HEK293 (cell line): ENCODE results near the gene SPATA31C1.

ENCODE experiments used
- CTCF ChIA-PET: fragments of 350-600 bp; formaldehyde crosslinking; extraction: SDS; loops from one replicate; lab custom pipeline; 2021; ENCODE audit warnings: antibody characterized with exemption; lab: Yijun Ruan, JAX
- POLR2A ChIA-PET: fragments of 300-600 bp; formaldehyde crosslinking; extraction: SDS; loops from one replicate; lab custom pipeline; 2020; ENCODE audit warnings: antibody characterized with exemption, inconsistent platforms; lab: Yijun Ruan, JAX
- H3K27ac ChIP-seq: fragments of 200-500 bp; sonication (Bioruptor generic); 2 replicates; pipeline ENCODE4 v1.5.1; 2014; ENCODE audit warnings: low read depth, low read length, control low read depth, inconsistent platforms; ENCODE audit errors: extremely low read depth
- H3K36me3 ChIP-seq, 2 experiments: fragments of 200-500 bp in 1 of 2; sonication (Bioruptor generic) in 1 of 2; 1 replicate in 1 of 2; 2 replicates in 1 of 2; pipeline ENCODE4 v1.5.1; 2014 to 2017; ENCODE audit warnings: inconsistent platforms in 2 of 2, low read length in 2 of 2; ENCODE audit not compliant: control insufficient read depth in 2 of 2, insufficient read depth in 1 of 2
- H3K4me1 ChIP-seq: fragments of 200-500 bp; sonication (Bioruptor generic); 2 replicates; pipeline ENCODE4 v1.5.1; 2014; ENCODE audit warnings: mild to moderate bottlenecking, low read length, inconsistent platforms; ENCODE audit not compliant: control insufficient read depth, insufficient read depth
- H3K4me3 ChIP-seq: 2 replicates; pipeline ENCODE4 v1.5.1; 2011; ENCODE audit warnings: low read depth, mild to moderate bottlenecking, control low read depth, low read length, moderate library complexity
- H3K9me3 ChIP-seq: fragments of 200-500 bp; sonication (Bioruptor generic); 2 replicates; pipeline ENCODE4 v1.5.1; 2014; ENCODE audit warnings: low read depth, low read length, inconsistent platforms; ENCODE audit not compliant: control insufficient read depth, insufficient read depth
- BCL11B ChIP-seq: fragments of 450-650 bp; formaldehyde crosslinking; IDR thresholded peaks from 2 replicates; pipeline ENCODE4 v1.5.1; 2016; ENCODE audit warnings: low read depth, missing biosample characterization, missing genetic modification characterization
- GLIS1 ChIP-seq: fragments of 450-650 bp; formaldehyde crosslinking; IDR thresholded peaks from 2 replicates; pipeline ENCODE4 v1.5.1; 2016; ENCODE audit warnings: missing biosample characterization, missing genetic modification characterization
- GLIS2 ChIP-seq: fragments of 450-650 bp; formaldehyde crosslinking; IDR thresholded peaks from 2 replicates; pipeline ENCODE4 v1.5.1; 2016; ENCODE audit warnings: missing biosample characterization, missing genetic modification characterization
- KLF8 ChIP-seq: fragments of 450-650 bp; formaldehyde crosslinking; IDR thresholded peaks from 2 replicates; pipeline ENCODE4 v1.5.1; 2016; ENCODE audit warnings: missing biosample characterization, missing genetic modification characterization
- KLF9 ChIP-seq: fragments of 450-650 bp; formaldehyde crosslinking; IDR thresholded peaks from 2 replicates; pipeline ENCODE4 v1.5.1; 2016; ENCODE audit warnings: missing biosample characterization, missing genetic modification characterization, low read depth
- SCRT1 ChIP-seq: fragments of 450-650 bp; formaldehyde crosslinking; IDR thresholded peaks from 2 replicates; pipeline ENCODE4 v1.5.1; 2016; ENCODE audit warnings: missing biosample characterization, missing genetic modification characterization, borderline replicate concordance
- SETDB1 ChIP-seq: IDR thresholded peaks from one replicate; pipeline ENCODE4 v1.6.1; 2017; ENCODE audit warnings: mild to moderate bottlenecking, low read length, moderate library complexity, mixed read lengths; ENCODE audit not compliant: insufficient read length
- ZBTB21 ChIP-seq: fragments of 450-650 bp; formaldehyde crosslinking; IDR thresholded peaks from 2 replicates; pipeline ENCODE4 v1.5.1; 2017; ENCODE audit warnings: missing biosample characterization, missing genetic modification characterization
- ZNF121 ChIP-seq: fragments of 450-650 bp; formaldehyde crosslinking; IDR thresholded peaks from 2 replicates; pipeline ENCODE4 v1.5.1; 2016; ENCODE audit warnings: missing biosample characterization, missing genetic modification characterization
- ZNF132 ChIP-seq: fragments of 450-650 bp; formaldehyde crosslinking; IDR thresholded peaks from 2 replicates; pipeline ENCODE4 v1.5.1; 2017; ENCODE audit warnings: missing biosample characterization, missing genetic modification characterization, borderline replicate concordance
- ZNF133 ChIP-seq: fragments of 450-650 bp; formaldehyde crosslinking; IDR thresholded peaks from 2 replicates; pipeline ENCODE4 v1.5.1; 2016; ENCODE audit warnings: missing biosample characterization, missing genetic modification characterization
- ZNF138 ChIP-seq: fragments of 450-650 bp; formaldehyde crosslinking; IDR thresholded peaks from 2 replicates; pipeline ENCODE4 v1.5.1; 2016; ENCODE audit warnings: missing biosample characterization, missing genetic modification characterization, borderline replicate concordance
- ZNF23 ChIP-seq: fragments of 450-650 bp; formaldehyde crosslinking; IDR thresholded peaks from 2 replicates; pipeline ENCODE4 v1.5.1; 2016; ENCODE audit warnings: missing biosample characterization, missing genetic modification characterization, borderline replicate concordance
- ZNF26 ChIP-seq: fragments of 450-650 bp; formaldehyde crosslinking; IDR thresholded peaks from 2 replicates; pipeline ENCODE4 v1.5.1; 2016; ENCODE audit warnings: missing biosample characterization, missing genetic modification characterization
- ZNF292 ChIP-seq: fragments of 450-650 bp; formaldehyde crosslinking; IDR thresholded peaks from 2 replicates; pipeline ENCODE4 v1.5.1; 2016; ENCODE audit warnings: low read depth, missing biosample characterization, missing genetic modification characterization, borderline replicate concordance
- ZNF394 ChIP-seq: fragments of 450-650 bp; formaldehyde crosslinking; IDR thresholded peaks from 2 replicates; pipeline ENCODE4 v1.5.1; 2016; ENCODE audit warnings: missing biosample characterization, missing genetic modification characterization, mild to moderate bottlenecking, moderate library complexity, borderline replicate concordance
- ZNF426 ChIP-seq: fragments of 450-650 bp; formaldehyde crosslinking; IDR thresholded peaks from 2 replicates; pipeline ENCODE4 v1.5.1; 2017; ENCODE audit warnings: missing biosample characterization, missing genetic modification characterization, mild to moderate bottlenecking, inconsistent platforms, moderate library complexity
- ZNF449 ChIP-seq: fragments of 450-650 bp; formaldehyde crosslinking; IDR thresholded peaks from 2 replicates; pipeline ENCODE4 v1.5.1; 2017; ENCODE audit warnings: missing biosample characterization, mild to moderate bottlenecking, missing genetic modification characterization, moderate library complexity
- ZNF514 ChIP-seq: fragments of 450-650 bp; formaldehyde crosslinking; IDR thresholded peaks from 2 replicates; pipeline ENCODE4 v1.5.1; 2016; ENCODE audit warnings: missing biosample characterization, missing genetic modification characterization
- ZNF530 ChIP-seq: fragments of 450-650 bp; formaldehyde crosslinking; IDR thresholded peaks from 2 replicates; pipeline ENCODE4 v1.5.1; 2016; ENCODE audit warnings: low read depth, missing biosample characterization, missing genetic modification characterization
- ZNF549 ChIP-seq: fragments of 450-650 bp; IDR thresholded peaks from 2 replicates; pipeline ENCODE4 v1.5.1; 2018; ENCODE audit warnings: missing biosample characterization, missing genetic modification characterization, mild to moderate bottlenecking, inconsistent platforms, moderate library complexity
- ZNF560 ChIP-seq: fragments of 450-650 bp; formaldehyde crosslinking; IDR thresholded peaks from 2 replicates; pipeline ENCODE4 v1.5.1; 2017; ENCODE audit warnings: missing biosample characterization, missing genetic modification characterization, borderline replicate concordance
- ZNF585B ChIP-seq: fragments of 450-650 bp; formaldehyde crosslinking; IDR thresholded peaks from 2 replicates; pipeline ENCODE4 v1.5.1; 2016; ENCODE audit warnings: missing biosample characterization, missing genetic modification characterization
- ZNF623 ChIP-seq: fragments of 450-650 bp; formaldehyde crosslinking; IDR thresholded peaks from 2 replicates; pipeline ENCODE4 v1.5.1; 2016; ENCODE audit warnings: missing biosample characterization, missing genetic modification characterization
- ZNF768 ChIP-seq: fragments of 450-650 bp; formaldehyde crosslinking; IDR thresholded peaks from 2 replicates; pipeline ENCODE4 v1.5.1; 2018; ENCODE audit warnings: missing biosample characterization, mild to moderate bottlenecking, missing genetic modification characterization
- TF ChIP-seq, protein P1 (sequence below): fragments of 450-650 bp; formaldehyde crosslinking; IDR thresholded peaks from 2 replicates; pipeline ENCODE4 v1.5.1; 2017; ENCODE audit warnings: missing biosample characterization, missing genetic modification characterization
- TF ChIP-seq, protein P2 (sequence below): fragments of 450-650 bp; formaldehyde crosslinking; IDR thresholded peaks from 2 replicates; pipeline ENCODE4 v1.5.1; 2016; ENCODE audit warnings: missing biosample characterization, missing genetic modification characterization
- TF ChIP-seq, protein P3 (sequence below): fragments of 450-650 bp; formaldehyde crosslinking; conservative IDR thresholded peaks from 2 replicates; pipeline ENCODE4 v1.5.1; 2016; ENCODE audit warnings: low read depth, missing biosample characterization, missing genetic modification characterization

Gene SPATA31C1

GRCh38 chr9:87883274-87883673 is 34.5 kb upstream of the SPATA31C1 start:
- Histone ChIP-seq H3K36me3 (no peaks in the 10 kb centered on the region), H3K4me3 (no peak overlapping the region), H3K27ac (no peak overlapping the region), H3K9me3 (no peaks in the 10 kb centered on the region), H3K4me1 (no peaks in the 10 kb centered on the region)
- POLR2A ChIA-PET = no interaction called here
- CTCF ChIA-PET = interaction anchor here (0.6 to 1.4 kb wide), 5 partner anchors 10 to 373 kb away, joined by 3 to 4 read pairs (median 3); no protein-coding TSS in a partner anchor
- TF ChIP-seq KLF8 (tag by site-specific recombination) (no peak), ZNF394 (tag by site-specific recombination) (no peak), ZNF121 (tag by site-specific recombination) (no peak), ZNF23 (no peak), ZNF623 (no peak), ZNF426 (tag by site-specific recombination) (no peak), ZNF133 (no peak), ZNF132 (tag by site-specific recombination) (no peak), ZNF449 (no peak), ZNF292 (tag by site-specific recombination) (no peak), ZNF26 (tag by site-specific recombination) (no peak), GLIS2 (tag by site-specific recombination) (no peak), ZNF530 (no peak), ZNF138 (tag by site-specific recombination) (no peak), ZNF549 (no peak), ZNF585B (tag by site-specific recombination) (no peak), KLF9 (no peak), ZNF560 (tag by site-specific recombination) (no peak)
- TF ChIP-seq, protein P1, sequence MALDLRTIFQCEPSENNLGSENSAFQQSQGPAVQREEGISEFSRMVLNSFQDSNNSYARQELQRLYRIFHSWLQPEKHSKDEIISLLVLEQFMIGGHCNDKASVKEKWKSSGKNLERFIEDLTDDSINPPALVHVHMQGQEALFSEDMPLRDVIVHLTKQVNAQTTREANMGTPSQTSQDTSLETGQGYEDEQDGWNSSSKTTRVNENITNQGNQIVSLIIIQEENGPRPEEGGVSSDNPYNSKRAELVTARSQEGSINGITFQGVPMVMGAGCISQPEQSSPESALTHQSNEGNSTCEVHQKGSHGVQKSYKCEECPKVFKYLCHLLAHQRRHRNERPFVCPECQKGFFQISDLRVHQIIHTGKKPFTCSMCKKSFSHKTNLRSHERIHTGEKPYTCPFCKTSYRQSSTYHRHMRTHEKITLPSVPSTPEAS (tag by site-specific recombination) = no peak

GRCh38 chr9:87883990-87884389 is 33.8 kb upstream of the SPATA31C1 start:
- TF ChIP-seq ZNF121 (tag by site-specific recombination) = no peak
- no peak for TF ChIP-seq ZNF514
- TF ChIP-seq ZNF426 (tag by site-specific recombination) = no peak
- no peak for TF ChIP-seq SCRT1 (tag by site-specific recombination)
- no peak for TF ChIP-seq ZBTB21
- TF ChIP-seq SETDB1 = no peak
- TF ChIP-seq, protein P2, sequence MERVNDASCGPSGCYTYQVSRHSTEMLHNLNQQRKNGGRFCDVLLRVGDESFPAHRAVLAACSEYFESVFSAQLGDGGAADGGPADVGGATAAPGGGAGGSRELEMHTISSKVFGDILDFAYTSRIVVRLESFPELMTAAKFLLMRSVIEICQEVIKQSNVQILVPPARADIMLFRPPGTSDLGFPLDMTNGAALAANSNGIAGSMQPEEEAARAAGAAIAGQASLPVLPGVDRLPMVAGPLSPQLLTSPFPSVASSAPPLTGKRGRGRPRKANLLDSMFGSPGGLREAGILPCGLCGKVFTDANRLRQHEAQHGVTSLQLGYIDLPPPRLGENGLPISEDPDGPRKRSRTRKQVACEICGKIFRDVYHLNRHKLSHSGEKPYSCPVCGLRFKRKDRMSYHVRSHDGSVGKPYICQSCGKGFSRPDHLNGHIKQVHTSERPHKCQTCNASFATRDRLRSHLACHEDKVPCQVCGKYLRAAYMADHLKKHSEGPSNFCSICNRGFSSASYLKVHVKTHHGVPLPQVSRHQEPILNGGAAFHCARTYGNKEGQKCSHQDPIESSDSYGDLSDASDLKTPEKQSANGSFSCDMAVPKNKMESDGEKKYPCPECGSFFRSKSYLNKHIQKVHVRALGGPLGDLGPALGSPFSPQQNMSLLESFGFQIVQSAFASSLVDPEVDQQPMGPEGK (tag by site-specific recombination) = no peak
- no peak for TF ChIP-seq ZNF768 (tag by site-specific recombination)
- TF ChIP-seq GLIS1 (tag by site-specific recombination) = no peak
- TF ChIP-seq, protein P3, sequence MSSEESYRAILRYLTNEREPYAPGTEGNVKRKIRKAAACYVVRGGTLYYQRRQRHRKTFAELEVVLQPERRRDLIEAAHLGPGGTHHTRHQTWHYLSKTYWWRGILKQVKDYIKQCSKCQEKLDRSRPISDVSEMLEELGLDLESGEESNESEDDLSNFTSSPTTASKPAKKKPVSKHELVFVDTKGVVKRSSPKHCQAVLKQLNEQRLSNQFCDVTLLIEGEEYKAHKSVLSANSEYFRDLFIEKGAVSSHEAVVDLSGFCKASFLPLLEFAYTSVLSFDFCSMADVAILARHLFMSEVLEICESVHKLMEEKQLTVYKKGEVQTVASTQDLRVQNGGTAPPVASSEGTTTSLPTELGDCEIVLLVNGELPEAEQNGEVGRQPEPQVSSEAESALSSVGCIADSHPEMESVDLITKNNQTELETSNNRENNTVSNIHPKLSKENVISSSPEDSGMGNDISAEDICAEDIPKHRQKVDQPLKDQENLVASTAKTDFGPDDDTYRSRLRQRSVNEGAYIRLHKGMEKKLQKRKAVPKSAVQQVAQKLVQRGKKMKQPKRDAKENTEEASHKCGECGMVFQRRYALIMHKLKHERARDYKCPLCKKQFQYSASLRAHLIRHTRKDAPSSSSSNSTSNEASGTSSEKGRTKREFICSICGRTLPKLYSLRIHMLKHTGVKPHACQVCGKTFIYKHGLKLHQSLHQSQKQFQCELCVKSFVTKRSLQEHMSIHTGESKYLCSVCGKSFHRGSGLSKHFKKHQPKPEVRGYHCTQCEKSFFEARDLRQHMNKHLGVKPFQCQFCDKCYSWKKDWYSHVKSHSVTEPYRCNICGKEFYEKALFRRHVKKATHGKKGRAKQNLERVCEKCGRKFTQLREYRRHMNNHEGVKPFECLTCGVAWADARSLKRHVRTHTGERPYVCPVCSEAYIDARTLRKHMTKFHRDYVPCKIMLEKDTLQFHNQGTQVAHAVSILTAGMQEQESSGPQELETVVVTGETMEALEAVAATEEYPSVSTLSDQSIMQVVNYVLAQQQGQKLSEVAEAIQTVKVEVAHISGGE = no peak
- no peak for TF ChIP-seq BCL11B (tag by site-specific recombination)
- CTCF ChIA-PET = interaction anchor here (0.6 to 1.4 kb wide), 5 partner anchors 10 to 65 kb away, joined by 3 to 4 read pairs (median 3); no protein-coding TSS in a partner anchor

More at GRCh38 chr9:87883990-87884389, 33.8 kb upstream of the SPATA31C1 start:
- Histone ChIP-seq H3K4me1 (no peaks in the 10 kb centered on the region), H3K9me3 (no peaks in the 10 kb centered on the region), H3K27ac (no peak overlapping the region), H3K36me3 (no peaks in the 10 kb centered on the region), H3K4me3 (no peak overlapping the region)
- POLR2A ChIA-PET = no interaction called here
